Right lobe of liver (tissue), 6 donors: Measurements from ENCODE around the gene MAN2B1. TPM values are rescaled to one million over a fixed set of nuclear protein-coding genes. Genes with fewer than 3 reads are reported as not detected.

ENCODE experiments used
- ATAC-seq, 4 donors: fragments of 200-7000 bp; cut with Tn5 transposase; one replicate each; pipeline ENCODE4 v1.9.1; 2020; ENCODE audit warnings: mild to moderate bottlenecking in 4 of 4, moderate library complexity in 4 of 4
- DNase-seq, 3 donors: peaks; one replicate each; pipeline ENCODE4 v3.0.0-alpha.2; 2020
- H3K27ac ChIP-seq, 3 donors: fragments of 200-600 bp; one replicate each; pipeline ENCODE4 v1.8.0; 2022
- H3K27me3 ChIP-seq, 2 donors: fragments of 200-600 bp; one replicate each; pipeline ENCODE4 v1.8.0; 2022
- H3K36me3 ChIP-seq, 4 donors: fragments of 200-600 bp; sonication (generic) in 1 of 4; one replicate each; pipeline versions ENCODE4 v1.5.1 to v1.8.0; 2017 to 2022; ENCODE audit warnings: control low read depth in 1 of 4
- H3K4me1 ChIP-seq, 4 donors: fragments of 200-600 bp; sonication (generic) in 1 of 4; one replicate each; pipeline versions ENCODE4 v1.5.1 to v1.8.0; 2017 to 2022; ENCODE audit warnings: control low read depth in 1 of 4
- H3K4me3 ChIP-seq, 3 donors: fragments of 200-600 bp; one replicate each; pipeline ENCODE4 v1.8.0; 2022
- H3K9me3 ChIP-seq, 4 donors: fragments of 200-600 bp; sonication (generic) in 1 of 4; one replicate each; pipeline versions ENCODE4 v1.5.1 to v1.8.0; 2017 to 2022; ENCODE audit warnings: control low read depth in 1 of 4
- POLR2A ChIP-seq: fragments of 450-650 bp; IDR thresholded peaks from one replicate; pipeline ENCODE4 v1.6.1; 2017; ENCODE audit warnings: antibody characterized with exemption, mild to moderate bottlenecking
- WGBS: methylation state at CpG from one replicate; pipeline ENCODE4 v1.1.6; 2018; ENCODE audit warnings: low coverage, low lambda C conversion rate; ENCODE audit not compliant: insufficient coverage; ENCODE audit errors: missing lambda C conversion rate; 5-methylcytosine and 5-hydroxymethylcytosine counted together
- intact Hi-C, 2 donors: fragments of 100-400 bp; cut with DNase I; formaldehyde crosslinking; loops; one replicate each; pipeline versions ENCODE4 v1.11.2 to v1.14.1; 2022
- total RNA-seq, 6 experiments: library from RNA; depleted of rRNA in 2 of 6; stranded (reverse); fragments of >200 nt in 2 of 6; fragmentation: NEBNext Ultra II Directional in 3 of 6; extraction: Animal tissue kit (Norgen Biotek cat#: 25700) in 3 of 6; gene quantifications; one replicate each; pipeline versions ENCODE4 v1.1.0 to v1.2.4, GENCODE V29; 2016 to 2023
- TF ChIP-seq, protein P1 (sequence below), 4 donors: fragments of 200-600 bp in 3 of 4; fragments of 450-650 bp in 1 of 4; IDR thresholded peaks; one replicate each; pipeline versions ENCODE4 v1.5.1 to v1.8.0; 2016 to 2022; ENCODE audit warnings: antibody characterized with exemption in 4 of 4, mild to moderate bottlenecking in 2 of 4
- donor health status: DM: no; HTN: yes; CAD: no.
- donor health status: DM: no; HTN: no; CAD: no.
- donor health status: DM: no; HTN: no; CAD: no.
- donor health status: DM: no; HTN: yes; CAD: no.
- donor health status: DM: no; HTN: yes; CAD: no.

MAN2B1 gene
- total RNA-seq, 6 experiments from 2014 or later = 32.7 to 76.5 (median 53.6) TPM

GRCh38 chr19:12652219-12652618, 14.3 kb downstream of the MAN2B1 start:
- Histone ChIP-seq H3K4me1 (peaks cover 0 to 6% (median 0%) of the 10 kb centered on the region in 4 donors), H3K4me3 (no peak overlapping the region), H3K9me3 (no peaks in the 10 kb centered on the region), H3K27ac (no peak overlapping the region), H3K36me3 (peaks cover 0 to 6% (median 1%) of the 10 kb centered on the region in 4 donors), H3K27me3 (no peaks in the 10 kb centered on the region)
- DNase-seq = no peak
- ATAC-seq = no peak
- no peak for TF ChIP-seq POLR2A
- TF ChIP-seq, protein P1, sequence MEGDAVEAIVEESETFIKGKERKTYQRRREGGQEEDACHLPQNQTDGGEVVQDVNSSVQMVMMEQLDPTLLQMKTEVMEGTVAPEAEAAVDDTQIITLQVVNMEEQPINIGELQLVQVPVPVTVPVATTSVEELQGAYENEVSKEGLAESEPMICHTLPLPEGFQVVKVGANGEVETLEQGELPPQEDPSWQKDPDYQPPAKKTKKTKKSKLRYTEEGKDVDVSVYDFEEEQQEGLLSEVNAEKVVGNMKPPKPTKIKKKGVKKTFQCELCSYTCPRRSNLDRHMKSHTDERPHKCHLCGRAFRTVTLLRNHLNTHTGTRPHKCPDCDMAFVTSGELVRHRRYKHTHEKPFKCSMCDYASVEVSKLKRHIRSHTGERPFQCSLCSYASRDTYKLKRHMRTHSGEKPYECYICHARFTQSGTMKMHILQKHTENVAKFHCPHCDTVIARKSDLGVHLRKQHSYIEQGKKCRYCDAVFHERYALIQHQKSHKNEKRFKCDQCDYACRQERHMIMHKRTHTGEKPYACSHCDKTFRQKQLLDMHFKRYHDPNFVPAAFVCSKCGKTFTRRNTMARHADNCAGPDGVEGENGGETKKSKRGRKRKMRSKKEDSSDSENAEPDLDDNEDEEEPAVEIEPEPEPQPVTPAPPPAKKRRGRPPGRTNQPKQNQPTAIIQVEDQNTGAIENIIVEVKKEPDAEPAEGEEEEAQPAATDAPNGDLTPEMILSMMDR (IDR thresholded peaks at IDR 0.05) = no peak
- WGBS = 92% methylated on average over 5 of the region's 6 CpGs
- intact Hi-C loops = no loop called here

GRCh38 chr19:12649941-12650340, 16.6 kb downstream of the MAN2B1 start:
- 97% methylated on average over 6 of the region's 10 CpGs for WGBS
- H3K9me3 ChIP-seq = no peaks in the 10 kb centered on the region
- no peaks in the 10 kb centered on the region for H3K27me3 ChIP-seq
- ATAC-seq (no peak), DNase-seq (no peak)
- H3K4me3 ChIP-seq = no peak overlapping the region
- H3K27ac ChIP-seq = no peak overlapping the region
- no peak for TF ChIP-seq POLR2A
- TF ChIP-seq, protein P1 (IDR thresholded peaks at IDR 0.05) = no peak
- peaks cover 0 to 2% (median 0%) of the 10 kb centered on the region in 4 donors for H3K36me3 ChIP-seq
- peaks cover 0 to 6% (median 0%) of the 10 kb centered on the region in 4 donors for H3K4me1 ChIP-seq
- intact Hi-C loops = no loop called here

DNA sequence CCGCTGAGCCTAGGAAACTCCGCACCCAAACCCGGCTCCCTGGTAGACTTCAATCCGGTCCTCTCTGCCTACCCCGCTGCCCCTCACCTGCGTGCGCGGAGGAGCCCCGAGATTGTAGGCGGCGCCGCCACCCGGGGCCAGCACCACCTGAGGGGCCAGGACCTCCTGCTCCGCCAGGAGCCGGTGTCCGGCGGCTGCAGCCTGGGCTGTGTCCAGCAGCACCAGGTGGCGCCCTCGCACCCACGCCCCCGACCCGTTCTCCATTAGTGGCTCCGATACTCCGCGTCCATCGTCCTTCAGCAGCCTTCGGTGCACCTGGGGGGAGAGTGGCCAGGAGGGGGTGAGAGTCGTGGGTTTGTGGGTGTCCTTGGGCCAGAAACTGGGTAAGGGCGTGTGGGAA, 18.5 kb downstream of the MAN2B1 start:
- 22% methylated on average over 14 of the region's 29 CpGs for WGBS
- Histone ChIP-seq H3K27me3 (no peaks in the 10 kb centered on the region), H3K9me3 (no peaks in the 10 kb centered on the region), H3K27ac (no peak overlapping the region), H3K36me3 (no peaks in the 10 kb centered on the region), H3K4me1 (peaks cover 0 to 6% (median 0%) of the 10 kb centered on the region in 4 donors), H3K4me3 (peak overlapping the region in 1 of 3 donors; percentile 26)
- intact Hi-C loops = no loop called here
- DNase-seq (no peak), ATAC-seq (peak; percentile 38 to 61 (median 54))
- TF ChIP-seq POLR2A = no peak
- TF ChIP-seq, protein P1 (IDR thresholded peaks at IDR 0.05) = peak; percentile 13 to 43 (median 22)

DNA sequence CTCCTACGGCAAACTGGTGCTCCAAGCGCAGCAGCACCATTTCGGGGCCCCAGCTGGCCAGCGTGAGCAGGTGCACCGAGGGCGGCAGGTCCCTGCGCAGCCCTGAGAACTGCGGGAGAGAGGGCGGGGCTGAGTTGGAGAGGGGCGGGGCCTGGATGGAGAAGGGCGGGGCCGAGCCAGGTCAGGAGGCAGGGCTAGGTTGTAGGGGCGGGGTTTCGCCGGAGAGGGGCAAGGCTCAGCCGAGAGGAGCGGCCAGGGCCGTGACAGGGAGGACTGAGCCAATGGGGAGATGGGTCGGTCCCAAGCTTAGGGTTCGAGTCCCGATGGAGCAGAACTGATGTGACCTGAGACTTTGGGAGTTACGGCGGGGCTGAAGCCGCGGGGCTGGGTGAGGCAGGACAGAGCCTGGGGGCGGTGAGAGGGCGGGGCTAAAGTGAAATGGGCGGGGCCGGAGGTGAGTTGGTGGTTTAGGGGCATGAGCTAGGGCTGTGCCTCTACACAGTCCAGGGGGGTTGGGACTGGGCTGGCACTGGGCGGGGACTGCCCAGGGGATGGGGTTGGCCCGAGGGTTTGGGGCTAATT, 19.0 kb downstream of the MAN2B1 start:
- Histone ChIP-seq H3K27me3 (no peaks in the 10 kb centered on the region), H3K4me3 (peak overlapping the region in 1 of 3 donors; percentile 26), H3K4me1 (peaks cover 0 to 6% (median 0%) of the 10 kb centered on the region in 4 donors), H3K27ac (no peak overlapping the region), H3K9me3 (no peaks in the 10 kb centered on the region), H3K36me3 (no peaks in the 10 kb centered on the region)
- intact Hi-C loops = no loop called here
- ATAC-seq = peak; percentile 80 to 93 (median 87)
- DNase-seq = peak; percentile 58 to 74 (median 63)
- 20% methylated on average over 28 of the region's 31 CpGs for WGBS
- TF ChIP-seq POLR2A = no peak
- TF ChIP-seq, protein P1 (IDR thresholded peaks at IDR 0.05) = no peak
